Heart right ventricle (tissue), 16 donors: ENCODE data around the gene ENKUR. TPM values are rescaled to one million over a fixed set of nuclear protein-coding genes. Genes with fewer than 3 reads are reported as not detected.

ENCODE experiments used
- ATAC-seq, 8 donors: fragments of 200-7000 bp; cut with Tn5 transposase; one replicate each; pipeline ENCODE4 v1.9.1; 2020; ENCODE audit warnings: mild to moderate bottlenecking in 8 of 8, moderate library complexity in 8 of 8, moderate number of reproducible peaks in 1 of 8
- DNase-seq, 2 donors: peaks; one replicate each; pipeline ENCODE4 v3.0.0-alpha.2; 2020
- H3K27ac ChIP-seq, 10 donors: fragments of 200-600 bp; sonication (generic) in 2 of 10; one replicate each; pipeline versions ENCODE4 v1.5.0 to v1.8.0; 2020 to 2022; ENCODE audit warnings: mild to moderate bottlenecking in 3 of 10
- H3K27me3 ChIP-seq, 7 donors: fragments of 200-600 bp; one replicate each; pipeline ENCODE4 v1.8.0; 2021 to 2022; ENCODE audit warnings: mild to moderate bottlenecking in 2 of 7
- H3K36me3 ChIP-seq, 9 donors: fragments of 200-600 bp; sonication (generic) in 1 of 9; one replicate each; pipeline versions ENCODE4 v1.5.0 to v1.8.0; 2020 to 2022; ENCODE audit warnings: mild to moderate bottlenecking in 2 of 9
- H3K4me1 ChIP-seq, 9 donors: fragments of 200-600 bp; sonication (generic) in 1 of 9; one replicate each; pipeline versions ENCODE4 v1.5.0 to v1.8.0; 2020 to 2022; ENCODE audit warnings: mild to moderate bottlenecking in 4 of 9
- H3K4me3 ChIP-seq, 10 donors: fragments of 200-600 bp; sonication (generic) in 2 of 10; one replicate each; pipeline versions ENCODE4 v1.5.0 to v1.8.0; 2020 to 2022; ENCODE audit warnings: mild to moderate bottlenecking in 7 of 10, moderate library complexity in 2 of 10
- H3K9me3 ChIP-seq, 11 donors: fragments of 200-600 bp in 10 of 11; sonication (generic) in 2 of 11; one replicate each; pipeline versions ENCODE4 v1.5.0 to v1.8.0; 2013 to 2022; ENCODE audit warnings: mild to moderate bottlenecking in 2 of 11, control low read depth in 1 of 11, moderate library complexity in 1 of 11
- WGBS, 2 donors: extraction: QIAGEN DNeasy Blood & Tissue Kit; methylation state at CpG; one replicate each; pipeline ENCODE4 v1.1.7; 2013; ENCODE audit warnings: inconsistent platforms in 1 of 2; 5-methylcytosine and 5-hydroxymethylcytosine counted together
- intact Hi-C, 10 donors: fragments of 100-400 bp; cut with DNase I; formaldehyde crosslinking; loops; one replicate each; pipeline versions ENCODE4 v1.11.1 to v1.14.2; 2022
- long read RNA-seq, 3 donors: library from polyadenylated mRNA; unstranded; transcript quantifications; one replicate each; pipeline ENCODE4 v2.0.0, GENCODE V29; 2020 to 2021
- polyA plus RNA-seq, 2 donors: library from polyadenylated mRNA; stranded (reverse); fragments of 200-250 nt; gene quantifications; one replicate each; pipeline ENCODE4 v1.2.3, GENCODE V29; 2013
- total RNA-seq, 10 donors: library from RNA; stranded (reverse); fragmentation: NEBNext Ultra II Directional in 3 of 10; extraction: Animal tissue kit (Norgen Biotek cat#: 25700) in 3 of 10; gene quantifications; one replicate each; pipeline versions ENCODE4 v1.2.1 to v1.2.4, GENCODE V29; 2021 to 2023
- TF ChIP-seq, protein P1 (sequence below), 9 donors: fragments of 200-600 bp; sonication (generic) in 2 of 9; IDR thresholded peaks; one replicate each; pipeline versions ENCODE4 v1.5.0 to v1.8.0; 2021 to 2022; ENCODE audit warnings: antibody characterized with exemption in 9 of 9, mild to moderate bottlenecking in 5 of 9, moderate library complexity in 1 of 9
- donor health status: Arrhythmogenic right ventricular cardiomyopathy.
- donor health status: ischemic (EF 13 %, LVEDD 7.1; RV severe dilation, severe dysfunction).
- donor health status: healthy with polysubstance abuse.
- donor health status: DM: no; HTN: yes; CAD: no.
- donor health status: DM: no; HTN: no; CAD: no.
- donor health status: ischemic (EF 25% LVEDD 6.9; RV normal size, moderate dysfunction).
- donor health status: ischemic (EF 25% LVEDD 5.7; RV mildly dilated, moderate dysfunction).
- donor health status: healthy.
- donor health status: DM: yes; HTN: yes; CAD: no.
- donor health status: Ischemic cardiomyopathy.
- donor health status: ischemic (EF 35%, LVEDD 5.7; RV mildly dilated, moderate dysfunction).
- donor health status: nonischemic (EF 11% LVEDD 7.7; RV severe dilation, severe dysfunction).
- donor health status: DM: yes; HTN: yes; CAD: no.
- donor health status: PGD.
- donor health status: ischemic (EF 29% LVEDD 5.4; RV normal size, mild dysfunction).
- donor health status: nonischemic (EF 23%, LVEDD 6.1; RV moderate dilation, normal function).

ENKUR gene, protein sequence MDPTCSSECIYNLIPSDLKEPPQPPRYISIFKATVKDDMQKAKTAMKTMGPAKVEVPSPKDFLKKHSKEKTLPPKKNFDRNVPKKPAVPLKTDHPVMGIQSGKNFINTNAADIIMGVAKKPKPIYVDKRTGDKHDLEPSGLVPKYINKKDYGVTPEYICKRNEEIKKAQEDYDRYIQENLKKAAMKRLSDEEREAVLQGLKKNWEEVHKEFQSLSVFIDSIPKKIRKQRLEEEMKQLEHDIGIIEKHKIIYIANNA
- not detected for total RNA-seq
- polyA plus RNA-seq = under 1 TPM in 1 of 2 donors, not detected in 1; 0.10 TPM
- long read RNA-seq, donor 1 = 0 reads
- long read RNA-seq, donor 2 = 0 reads
- long read RNA-seq, donor 3 = 0 reads

DNA sequence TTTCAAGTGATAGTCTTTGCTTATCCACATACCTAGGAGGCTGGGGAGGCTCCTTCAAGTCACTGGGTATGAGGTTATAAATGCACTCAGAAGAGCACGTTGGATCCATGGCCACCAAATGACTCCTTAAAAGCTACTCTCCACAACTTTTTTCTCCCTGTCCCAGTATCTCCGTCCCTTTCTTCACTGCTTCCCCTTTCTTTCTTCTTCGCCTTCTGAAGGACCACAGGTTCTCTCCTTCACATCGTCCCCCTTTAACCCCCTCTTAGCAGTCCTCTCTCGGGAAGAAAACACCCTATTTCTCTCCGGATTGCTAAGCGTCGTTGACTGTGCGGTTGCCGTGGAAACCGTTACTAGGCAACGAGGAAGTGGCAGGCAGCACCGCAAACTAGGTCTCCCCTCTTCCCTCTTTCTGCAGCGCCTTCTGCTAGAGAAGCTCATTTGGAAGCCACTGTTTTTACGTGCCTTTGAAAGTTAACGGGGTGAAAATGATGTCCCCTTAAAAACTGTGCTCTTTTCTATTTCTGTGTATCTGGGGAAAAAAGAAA is at the start of gene ENKUR:
ENKUR (minus strand) TSS at position 331 of the 548 bp plus-strand sequence; CDS start at position 109, 222 bp downstream.
- peak; percentile 85 to 91 for DNase-seq
- intact Hi-C loops = loop anchor here in 6 of 10 donors (1.0 to 10.0 kb wide), 6 partner anchors 66 to 294 kb away; partner anchors contain the start of gene ARHGAP21 (in 3 of the 6)
- Histone ChIP-seq H3K4me1 (peaks cover 0 to 18% (median 13%) of the 10 kb centered on the region in 9 donors), H3K36me3 (no peaks in the 10 kb centered on the region), H3K9me3 (no peaks in the 10 kb centered on the region), H3K27ac (peak within 1 kb of the TSS; percentile 75 to 95 (median 92)), H3K27me3 (no peaks in the 10 kb centered on the region), H3K4me3 (peak within 1 kb of the TSS; percentile 61 to 83 (median 70))
- ATAC-seq = peak; percentile 27 to 69 (median 58)
- TF ChIP-seq, protein P1, sequence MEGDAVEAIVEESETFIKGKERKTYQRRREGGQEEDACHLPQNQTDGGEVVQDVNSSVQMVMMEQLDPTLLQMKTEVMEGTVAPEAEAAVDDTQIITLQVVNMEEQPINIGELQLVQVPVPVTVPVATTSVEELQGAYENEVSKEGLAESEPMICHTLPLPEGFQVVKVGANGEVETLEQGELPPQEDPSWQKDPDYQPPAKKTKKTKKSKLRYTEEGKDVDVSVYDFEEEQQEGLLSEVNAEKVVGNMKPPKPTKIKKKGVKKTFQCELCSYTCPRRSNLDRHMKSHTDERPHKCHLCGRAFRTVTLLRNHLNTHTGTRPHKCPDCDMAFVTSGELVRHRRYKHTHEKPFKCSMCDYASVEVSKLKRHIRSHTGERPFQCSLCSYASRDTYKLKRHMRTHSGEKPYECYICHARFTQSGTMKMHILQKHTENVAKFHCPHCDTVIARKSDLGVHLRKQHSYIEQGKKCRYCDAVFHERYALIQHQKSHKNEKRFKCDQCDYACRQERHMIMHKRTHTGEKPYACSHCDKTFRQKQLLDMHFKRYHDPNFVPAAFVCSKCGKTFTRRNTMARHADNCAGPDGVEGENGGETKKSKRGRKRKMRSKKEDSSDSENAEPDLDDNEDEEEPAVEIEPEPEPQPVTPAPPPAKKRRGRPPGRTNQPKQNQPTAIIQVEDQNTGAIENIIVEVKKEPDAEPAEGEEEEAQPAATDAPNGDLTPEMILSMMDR (IDR thresholded peaks at IDR 0.05) = no peak
- 1% methylated on average over 16 of the region's 16 CpGs for WGBS, 2 donors

DNA sequence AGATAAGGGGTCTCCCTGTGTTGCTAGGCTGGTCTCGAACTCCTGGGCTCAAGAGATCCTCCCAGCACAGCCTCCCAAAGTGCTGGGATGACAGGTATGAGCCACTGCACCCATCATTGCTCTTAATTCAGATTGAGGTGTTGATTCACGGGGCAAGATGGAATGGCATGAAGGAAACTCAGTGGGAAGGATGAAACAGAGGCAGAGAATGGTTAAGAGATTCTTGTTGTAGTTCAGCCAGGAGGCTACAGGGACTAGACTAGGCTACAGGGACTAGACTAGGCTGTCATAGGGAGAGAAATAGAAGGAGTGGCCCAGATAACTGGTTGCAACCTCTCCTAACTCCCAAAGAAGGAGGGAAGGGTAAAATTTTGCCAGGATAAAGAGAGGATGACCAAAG is 48.4 kb upstream of the ENKUR start:
- intact Hi-C loops = no loop called here
- Histone ChIP-seq H3K27me3 (no peaks in the 10 kb centered on the region), H3K4me1 (peaks cover 0 to 16% (median 0%) of the 10 kb centered on the region in 9 donors), H3K36me3 (no peaks in the 10 kb centered on the region), H3K4me3 (no peak overlapping the region), H3K27ac (no peak overlapping the region), H3K9me3 (no peaks in the 10 kb centered on the region)
- DNase-seq = no peak
- no peak for ATAC-seq
- TF ChIP-seq, protein P1 (IDR thresholded peaks at IDR 0.05) = no peak
- 86 to 95% methylated on average over 2 of the region's 2 CpGs for WGBS, 2 donors

DNA sequence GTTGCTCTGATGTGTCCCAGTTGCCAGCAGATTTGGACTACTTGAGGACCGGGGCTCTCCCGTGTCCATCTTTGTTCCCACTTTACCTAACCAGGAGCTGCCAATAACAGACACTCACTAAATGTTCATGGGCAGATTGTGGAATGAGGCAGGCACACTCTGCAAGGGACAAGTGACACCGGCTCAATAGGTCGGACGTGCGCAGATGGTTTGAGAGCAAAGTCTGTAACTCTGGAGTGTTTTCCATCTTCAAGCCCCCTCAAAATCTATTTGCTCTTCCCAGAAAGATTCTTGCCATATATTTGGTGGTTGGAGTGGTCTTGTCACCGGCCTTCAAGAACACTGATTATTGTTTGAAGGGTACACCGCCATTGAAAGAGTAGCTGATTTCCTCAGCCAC is 47.7 kb upstream of the ENKUR start:
- no peak overlapping the region for H3K27ac ChIP-seq
- ATAC-seq = no peak
- DNase-seq = no peak
- H3K4me1 ChIP-seq = peaks cover 0 to 16% (median 0%) of the 10 kb centered on the region in 9 donors
- intact Hi-C loops = no loop called here
- H3K36me3 ChIP-seq = no peaks in the 10 kb centered on the region
- TF ChIP-seq, protein P1 (IDR thresholded peaks at IDR 0.05) = no peak
- 94 to 96% methylated on average over 8 of the region's 8 CpGs for WGBS, 2 donors
- no peak overlapping the region for H3K4me3 ChIP-seq
- H3K9me3 ChIP-seq = no peaks in the 10 kb centered on the region
- no peaks in the 10 kb centered on the region for H3K27me3 ChIP-seq

DNA sequence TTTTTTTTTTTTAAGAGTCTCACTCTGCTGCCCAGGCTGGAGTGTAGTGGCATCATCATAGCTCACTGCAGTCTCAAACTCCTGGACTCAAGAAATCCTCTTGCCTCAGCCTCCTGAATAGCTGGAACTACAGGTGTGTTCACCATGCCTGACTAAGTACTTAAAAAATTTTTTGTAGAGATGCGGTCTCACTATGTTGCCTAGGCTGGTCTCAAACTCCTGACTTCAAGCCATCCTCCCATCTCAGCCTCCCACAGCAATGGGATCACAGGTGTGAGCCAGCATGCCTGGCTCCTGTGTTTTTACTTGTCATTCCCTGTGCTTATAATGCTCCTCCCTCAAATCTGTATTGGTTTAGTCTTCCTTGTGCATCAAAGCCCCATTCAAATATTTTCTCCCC is 47.2 kb upstream of the ENKUR start:
- intact Hi-C loops = no loop called here
- TF ChIP-seq, protein P1 (IDR thresholded peaks at IDR 0.05) = no peak
- no peaks in the 10 kb centered on the region for H3K9me3 ChIP-seq
- no peaks in the 10 kb centered on the region for H3K27me3 ChIP-seq
- H3K4me3 ChIP-seq = no peak overlapping the region
- WGBS, 2 donors = 96 to 98% methylated on average over 1 of the region's 1 CpG
- ATAC-seq (no peak), DNase-seq (no peak)
- H3K36me3 ChIP-seq = no peaks in the 10 kb centered on the region
- H3K27ac ChIP-seq = peak overlapping the region in 1 of 10 donors; percentile 27
- H3K4me1 ChIP-seq = peaks cover 0 to 16% (median 0%) of the 10 kb centered on the region in 9 donors
